Liver (tissue), 3 donors: Measurements from ENCODE around the gene MLLT6.
A peak's percentile ranks its signal among the peaks of the same experiment; 100 is the strongest.

Source experiments
- ATF3 ChIP-seq: IDR thresholded peaks from 2 replicates; pipeline ENCODE4 v1.6.1; 2016; ENCODE audit warnings: antibody characterized with exemption
- EGR1 ChIP-seq, 2 donors: IDR thresholded peaks; 2 replicates each; pipeline ENCODE4 v1.6.1; 2016 to 2018; ENCODE audit warnings: antibody characterized with exemption in 2 of 2, low read depth in 2 of 2
- FOXA1 ChIP-seq: IDR thresholded peaks from 2 replicates; pipeline ENCODE4 v1.6.1; 2016; ENCODE audit warnings: antibody characterized with exemption
- GABPA ChIP-seq, 2 donors: IDR thresholded peaks in 1 of 2; conservative IDR thresholded peaks in 1 of 2; 2 replicates each; pipeline ENCODE4 v1.6.1; 2016; ENCODE audit warnings: antibody characterized with exemption in 2 of 2, mild to moderate bottlenecking in 1 of 2, moderate library complexity in 1 of 2
- JUND ChIP-seq, 2 donors: IDR thresholded peaks; 2 replicates each; pipeline ENCODE4 v1.6.1; 2016; ENCODE audit warnings: antibody characterized with exemption in 2 of 2
- MAX ChIP-seq: IDR thresholded peaks from 2 replicates; pipeline ENCODE4 v1.6.1; 2016; ENCODE audit warnings: antibody characterized with exemption
- NR2F2 ChIP-seq: IDR thresholded peaks from 2 replicates; pipeline ENCODE4 v1.6.1; 2016; ENCODE audit warnings: antibody characterized with exemption
- RAD21 ChIP-seq, 2 donors: IDR thresholded peaks; 2 replicates each; pipeline ENCODE4 v1.6.1; 2016; ENCODE audit warnings: antibody characterized with exemption in 2 of 2, mild to moderate bottlenecking in 2 of 2
- REST ChIP-seq: IDR thresholded peaks from 2 replicates; pipeline ENCODE4 v1.6.1; 2016; ENCODE audit warnings: antibody characterized with exemption, mild to moderate bottlenecking
- SP1 ChIP-seq: IDR thresholded peaks from 2 replicates; pipeline ENCODE4 v1.6.1; 2018; ENCODE audit warnings: antibody characterized with exemption, mild to moderate bottlenecking
- TAF1 ChIP-seq: conservative IDR thresholded peaks from 2 replicates; pipeline ENCODE4 v1.6.1; 2016; ENCODE audit warnings: antibody characterized with exemption, mild to moderate bottlenecking
- TF ChIP-seq, protein P1 (sequence below): fragments of 150-350 bp; IDR thresholded peaks from 2 replicates; pipeline ENCODE4 v1.5.1; 2017; ENCODE audit warnings: improper control_type of control experiment, low read depth, low read length; ENCODE audit not compliant: missing input control
- donor health status: healthy.
- donor health status: healthy.

- TF ChIP-seq, protein P1, sequence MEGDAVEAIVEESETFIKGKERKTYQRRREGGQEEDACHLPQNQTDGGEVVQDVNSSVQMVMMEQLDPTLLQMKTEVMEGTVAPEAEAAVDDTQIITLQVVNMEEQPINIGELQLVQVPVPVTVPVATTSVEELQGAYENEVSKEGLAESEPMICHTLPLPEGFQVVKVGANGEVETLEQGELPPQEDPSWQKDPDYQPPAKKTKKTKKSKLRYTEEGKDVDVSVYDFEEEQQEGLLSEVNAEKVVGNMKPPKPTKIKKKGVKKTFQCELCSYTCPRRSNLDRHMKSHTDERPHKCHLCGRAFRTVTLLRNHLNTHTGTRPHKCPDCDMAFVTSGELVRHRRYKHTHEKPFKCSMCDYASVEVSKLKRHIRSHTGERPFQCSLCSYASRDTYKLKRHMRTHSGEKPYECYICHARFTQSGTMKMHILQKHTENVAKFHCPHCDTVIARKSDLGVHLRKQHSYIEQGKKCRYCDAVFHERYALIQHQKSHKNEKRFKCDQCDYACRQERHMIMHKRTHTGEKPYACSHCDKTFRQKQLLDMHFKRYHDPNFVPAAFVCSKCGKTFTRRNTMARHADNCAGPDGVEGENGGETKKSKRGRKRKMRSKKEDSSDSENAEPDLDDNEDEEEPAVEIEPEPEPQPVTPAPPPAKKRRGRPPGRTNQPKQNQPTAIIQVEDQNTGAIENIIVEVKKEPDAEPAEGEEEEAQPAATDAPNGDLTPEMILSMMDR, result peak; percentile 77
- TF ChIP-seq JUND (IDR thresholded peaks at IDR 0.05) (no peak), EGR1 (IDR thresholded peaks at IDR 0.05; ENCODE audit: low read depth in 2 of 2) (no peak), FOXA1 (no peak), ATF3 (no peak), REST (no peak), TAF1 (no peak), GABPA (IDR thresholded peaks at IDR 0.05 in 1 of 2, conservative IDR thresholded peaks at IDR 0.05 in 1 of 2) (no peak), RAD21 (IDR thresholded peaks at IDR 0.05) (peak; percentile 72 to 81), MAX (no peak), SP1 (no peak), NR2F2 (no peak)
These were observed 30.3 kb downstream of the MLLT6 start for GRCh38 chr17:38735161-38735997.
